NCI-H1105 (cell line): ENCODE results near the gene PGD.
"Not testable (repeated sequence)": the region's sequence is repeated elsewhere in the genome, so short reads cannot be mapped to it uniquely, and the experiment has no call there.

Experiments
- DNase-seq: peaks from one replicate; lab custom pipeline; 2025; lab: John Stamatoyannopoulos, UW

PGD gene

DNA sequence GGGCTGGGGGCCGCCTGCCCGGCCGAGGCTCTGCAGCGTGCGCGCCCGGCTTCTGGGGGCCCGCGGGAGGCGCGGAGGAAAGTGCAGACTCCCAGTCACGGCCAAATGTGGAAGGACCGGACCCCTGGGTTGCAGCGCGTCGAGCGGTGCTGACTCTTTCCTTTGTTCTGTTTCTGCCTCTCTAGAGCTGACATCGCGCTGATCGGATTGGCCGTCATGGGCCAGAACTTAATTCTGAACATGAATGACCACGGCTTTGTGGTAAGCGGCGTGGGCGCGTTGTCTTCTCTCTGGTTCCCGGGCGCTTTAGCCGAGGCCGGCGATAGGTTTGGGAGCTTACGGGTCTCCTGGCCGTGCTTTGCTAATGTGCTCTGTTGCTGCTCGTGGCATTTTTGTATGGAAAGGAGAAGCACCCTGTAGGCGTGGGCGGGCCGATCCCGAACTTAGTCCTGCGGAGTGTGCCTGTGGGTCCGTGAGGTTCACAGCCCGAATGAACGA, 629 bp downstream of the PGD start:
- DNase-seq = no peak

DNA sequence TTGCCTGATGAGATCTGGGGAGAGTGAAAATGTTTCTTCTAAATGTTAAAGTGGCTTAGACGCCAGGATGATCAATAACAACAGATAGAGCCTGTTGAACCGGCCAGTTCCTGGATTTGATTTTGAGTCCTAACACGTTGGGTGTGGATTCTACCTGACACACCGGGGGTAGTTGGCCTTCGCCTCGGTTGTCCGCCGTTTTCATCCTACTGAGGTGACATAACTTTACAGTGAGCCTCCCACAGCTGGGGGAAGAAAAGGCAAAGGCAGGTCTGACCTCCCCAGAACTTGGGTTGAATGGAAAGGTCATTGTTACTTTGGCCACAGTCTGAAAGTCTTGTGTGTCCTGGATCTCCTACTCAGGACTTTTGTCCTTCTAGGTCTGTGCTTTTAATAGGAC, 1.1 kb downstream of the PGD start:
- DNase-seq = no peak

- no peak for DNase-seq
These were observed 2.4 kb downstream of the PGD start for GRCh38 chr1:10401281-10401680.

- DNase-seq = no peak
These were observed 3.9 kb downstream of the PGD start for GRCh38 chr1:10402729-10403274.

- no peak for DNase-seq
These were observed 8.3 kb downstream of the PGD start for GRCh38 chr1:10407201-10407600.

- DNase-seq = no peak
These were observed 16.5 kb downstream of the PGD start for GRCh38 chr1:10415211-10415930.

DNA sequence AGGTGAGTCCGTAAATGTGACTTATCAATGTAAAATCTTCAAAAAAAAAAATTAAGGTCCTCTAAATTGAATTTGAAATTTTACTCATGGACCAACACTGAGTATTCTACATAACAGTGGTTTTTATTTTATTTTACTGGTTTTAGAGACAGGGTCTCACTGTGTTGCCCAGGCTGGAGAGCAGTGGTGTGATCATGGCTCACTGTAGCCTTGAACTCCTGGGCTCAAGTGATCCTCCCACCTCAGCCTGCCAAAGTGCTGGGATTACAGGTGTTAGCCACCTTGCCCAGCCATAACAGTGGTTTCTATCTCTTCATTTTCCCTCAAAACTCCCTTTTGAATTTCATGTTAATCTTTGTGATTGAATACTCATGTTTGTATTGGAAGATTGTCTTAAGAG, 17.1 kb downstream of the PGD start:
- DNase-seq = not testable (repeated sequence)

DNA sequence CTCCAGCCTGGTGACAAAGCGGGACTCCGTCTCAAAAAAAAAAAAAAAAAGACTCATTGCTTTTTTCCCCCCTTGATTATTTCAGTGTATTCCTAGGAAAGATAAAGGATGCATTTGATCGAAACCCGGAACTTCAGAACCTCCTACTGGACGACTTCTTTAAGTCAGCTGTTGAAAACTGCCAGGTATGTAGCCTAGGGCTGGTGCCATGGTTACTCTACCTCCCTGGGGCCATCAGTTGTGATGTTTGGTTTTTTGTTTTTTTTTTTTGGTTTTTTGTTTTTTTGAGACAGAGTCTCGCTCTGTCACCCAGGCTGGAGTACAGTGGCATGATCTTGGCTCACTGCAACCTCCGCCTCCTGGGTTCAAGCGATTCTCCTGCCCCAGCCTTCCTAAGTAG, 19.9 kb downstream of the PGD start:
- not testable (repeated sequence) for DNase-seq

GRCh38 chr1:10419351-10419750, 20.5 kb downstream of the PGD start:
- DNase-seq = no peak

GRCh38 chr1:10421637-10422036, 22.8 kb downstream of the PGD start:
- no peak for DNase-seq

DNA sequence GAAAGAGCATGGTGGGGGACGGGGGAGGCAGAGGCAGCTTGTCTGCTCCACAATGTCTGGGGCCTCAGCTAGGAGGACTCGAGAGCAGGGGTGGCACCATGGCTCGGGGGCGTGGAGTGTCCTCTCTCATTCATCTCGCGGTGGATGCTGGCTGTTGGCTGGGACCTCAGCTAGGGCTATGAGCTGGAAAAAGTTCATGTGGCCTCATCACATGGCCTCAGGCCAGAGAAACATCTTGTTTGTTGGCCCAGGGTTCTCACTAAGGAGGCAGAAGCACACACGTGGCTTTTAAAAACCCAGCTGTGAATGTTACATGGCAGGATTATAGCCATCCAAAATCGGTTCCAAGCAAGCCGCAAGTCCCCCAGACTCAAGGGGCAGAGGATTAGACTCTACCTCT, 25.2 kb downstream of the PGD start:
- DNase-seq = no peak

DNA sequence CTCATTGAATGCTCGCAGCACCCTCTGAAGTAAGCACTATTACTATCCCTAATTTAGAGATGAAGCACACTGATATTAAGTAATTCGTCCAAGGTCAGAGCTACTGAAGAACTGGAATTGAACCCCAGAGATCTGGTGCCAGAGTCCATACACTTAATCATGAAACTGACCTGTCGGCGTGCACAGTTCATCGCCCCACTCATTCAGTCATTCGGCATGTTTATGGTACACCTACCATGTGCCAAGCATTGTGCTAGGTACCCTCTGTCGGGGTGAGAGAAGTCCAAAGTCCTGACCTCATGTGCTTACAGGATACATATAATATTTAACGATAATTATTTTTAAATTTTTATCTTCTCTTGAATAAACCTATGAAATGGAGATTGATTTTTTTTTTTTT, 25.8 kb downstream of the PGD start:
- DNase-seq = no peak

GRCh38 chr1:10425826-10426534, 27.1 kb downstream of the PGD start:
- not testable (repeated sequence) for DNase-seq

GRCh38 chr1:10426535-10426848, 27.6 kb downstream of the PGD start:
- not testable (repeated sequence) for DNase-seq

- no peak for DNase-seq
These were observed 30.1 kb downstream of the PGD start for GRCh38 chr1:10428984-10429383.

- DNase-seq = no peak
These were observed 31.0 kb downstream of the PGD start for GRCh38 chr1:10429868-10430215.

DNA sequence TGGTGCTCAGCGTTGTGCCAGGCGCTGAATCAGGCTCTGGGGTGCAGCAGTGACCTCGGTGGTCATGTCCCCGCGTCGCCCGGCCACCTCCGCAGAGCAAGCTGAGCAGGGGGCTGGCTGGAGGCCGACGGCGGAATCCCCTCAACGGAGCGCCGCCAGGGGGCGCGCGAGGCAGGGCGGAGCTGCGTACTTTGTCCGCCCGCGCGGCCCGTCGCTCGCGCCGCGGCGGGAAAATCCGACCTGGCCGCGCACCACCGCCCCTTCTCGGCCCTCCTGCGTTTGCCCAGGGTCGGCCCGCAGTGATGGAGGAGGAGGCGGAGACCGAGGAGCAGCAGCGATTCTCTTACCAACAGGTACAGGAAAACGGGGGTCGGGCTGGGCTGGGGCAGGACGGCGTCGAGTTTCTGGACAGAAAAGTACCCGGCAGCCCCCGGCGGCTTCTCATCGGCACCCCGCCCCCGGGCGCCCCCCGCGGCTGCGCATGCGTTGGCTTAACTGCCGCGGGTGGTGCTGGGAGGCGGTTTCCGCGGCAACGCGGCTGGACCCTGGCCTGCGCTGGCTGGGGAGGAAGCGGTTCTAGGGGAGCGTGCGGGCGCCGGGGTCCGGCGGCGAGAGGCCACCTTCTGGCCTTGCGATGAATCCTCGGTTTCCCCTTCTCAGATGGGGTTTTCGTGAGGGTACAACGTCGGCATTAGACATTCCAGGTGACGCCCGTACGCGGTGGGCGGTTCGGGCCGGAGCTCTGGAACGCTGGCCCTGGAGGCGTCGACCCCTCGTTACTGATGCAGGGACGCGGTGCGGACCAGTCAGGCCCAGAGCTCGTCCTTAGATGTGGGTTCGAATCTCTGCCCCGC, 31.6 kb downstream of the PGD start, which contains the start of gene CENPS:
CENPS (plus strand) TSS at position 218 of the 854 bp plus-strand sequence; CDS start at position 303, 85 bp downstream.
- peak; percentile 88 for DNase-seq

- DNase-seq = no peak
These were observed 32.3 kb downstream of the PGD start for GRCh38 chr1:10431070-10431730.

DNA sequence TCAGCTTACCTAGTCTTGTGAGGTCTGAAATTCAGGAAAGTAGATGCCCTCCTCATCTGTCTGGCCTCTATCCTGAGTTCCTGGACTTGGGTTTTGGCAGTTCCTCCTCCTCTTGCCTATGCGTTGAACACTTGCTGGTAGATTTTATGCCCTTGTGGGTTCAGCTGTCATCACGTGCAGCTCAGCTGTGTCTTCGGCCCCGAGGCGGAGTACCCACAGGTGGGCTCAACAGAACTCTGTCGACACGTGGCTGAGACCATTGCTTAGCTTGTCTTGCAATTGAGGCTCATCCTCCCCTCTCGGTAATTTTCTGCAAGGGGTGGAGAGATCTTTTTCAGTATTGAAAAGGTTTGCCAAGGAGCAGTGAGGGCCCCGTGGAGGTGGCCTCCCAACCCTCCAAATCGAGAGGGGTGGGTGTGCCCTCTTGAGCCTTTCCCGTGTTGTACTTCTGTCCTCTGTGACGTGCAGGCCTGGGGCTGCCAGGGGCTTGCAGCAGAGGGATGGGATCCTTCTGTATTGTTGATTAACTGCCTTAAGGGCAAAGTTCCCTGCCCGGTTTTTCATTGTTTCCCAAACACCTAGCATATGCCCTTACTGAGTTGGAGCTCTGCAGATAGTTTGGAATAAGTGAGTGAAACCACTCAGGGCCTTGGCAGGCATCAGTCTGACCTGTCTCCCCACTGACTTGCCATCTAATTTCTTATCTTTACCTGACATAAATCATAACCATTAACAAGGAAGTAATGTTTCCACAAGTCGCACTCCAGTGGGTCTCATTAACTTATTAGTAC, 34.2 kb downstream of the PGD start:
- DNase-seq = no peak

DNA sequence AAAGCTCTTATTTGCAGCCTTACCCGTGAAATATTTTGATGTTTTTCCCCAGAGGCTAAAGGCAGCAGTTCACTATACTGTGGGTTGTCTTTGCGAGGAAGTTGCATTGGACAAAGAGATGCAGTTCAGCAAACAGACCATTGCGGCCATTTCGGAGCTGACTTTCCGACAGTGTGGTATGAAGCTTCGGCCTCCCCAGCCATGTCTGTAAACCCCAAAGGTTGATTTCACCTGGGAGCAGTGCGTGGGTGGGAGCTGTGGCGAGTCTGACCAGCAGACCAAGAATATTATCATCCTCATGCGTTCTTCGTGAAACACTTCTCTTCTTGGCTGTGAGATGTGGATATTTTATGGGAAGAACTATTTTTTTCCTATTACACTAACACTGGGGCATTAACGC, 34.9 kb downstream of the PGD start:
- DNase-seq = no peak

DNA sequence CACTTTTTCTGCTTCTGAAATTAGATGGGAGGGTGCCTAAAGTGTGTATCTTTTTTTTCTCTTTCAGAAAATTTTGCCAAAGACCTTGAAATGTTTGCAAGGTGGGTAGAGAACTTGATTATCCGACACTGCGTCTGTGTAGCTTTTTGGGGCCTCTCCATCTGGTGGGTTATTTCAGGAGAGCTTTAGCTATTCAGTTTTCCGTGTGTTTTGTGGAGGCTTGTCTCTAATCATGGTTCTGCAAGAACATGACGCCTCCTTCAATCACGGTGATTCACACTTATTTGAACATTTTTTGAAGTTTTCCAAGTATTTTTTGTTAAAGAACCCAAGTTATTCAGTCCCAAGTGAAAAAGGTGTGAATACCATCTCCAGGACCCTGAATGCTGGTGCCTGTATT, 35.7 kb downstream of the PGD start:
- no peak for DNase-seq
